H1 (cell line): ENCODE data around the gene ENTPD8. TPM values are rescaled to one million over a fixed set of nuclear protein-coding genes. Genes with fewer than 3 reads are reported as not detected.

Source experiments
- ATF3 ChIP-seq: IDR thresholded peaks from 2 replicates; pipeline ENCODE4 v1.6.1; 2011; ENCODE audit warnings: low read depth, mild to moderate bottlenecking, low read length; ENCODE audit not compliant: insufficient read depth
- CBX5 ChIP-seq: fragments of 300-800, 300-1000 bp; sonication (generic); IDR thresholded peaks from 2 replicates; pipeline ENCODE4 v1.7.1; 2016; ENCODE audit warnings: antibody characterized with exemption, low read length, low read depth
- CBX8 ChIP-seq: fragments of 300-800, 300-1000 bp; sonication (generic); IDR thresholded peaks from 2 replicates; pipeline ENCODE4 v1.7.1; 2016; ENCODE audit warnings: low read depth, low read length, borderline replicate concordance
- CREB1 ChIP-seq: IDR thresholded peaks from 2 replicates; pipeline ENCODE4 v1.6.1; 2012; ENCODE audit warnings: inconsistent platforms
- CTBP2 ChIP-seq: IDR thresholded peaks from 2 replicates; pipeline ENCODE4 v1.7.0; 2011; ENCODE audit warnings: borderline replicate concordance, mild to moderate bottlenecking, moderate library complexity, mixed read lengths, low read length; ENCODE audit not compliant: insufficient read depth, insufficient read length
- JUND ChIP-seq: IDR thresholded peaks from 2 replicates; pipeline ENCODE4 v1.6.1; 2011; ENCODE audit warnings: mild to moderate bottlenecking, improper control_type of control experiment, low read length
- KDM4A ChIP-seq: IDR thresholded peaks from one replicate; pipeline ENCODE4 v1.7.1; 2012; ENCODE audit warnings: low read depth, mild to moderate bottlenecking, moderate library complexity, low read length, inconsistent platforms; ENCODE audit not compliant: severe bottlenecking
- KDM5A ChIP-seq: fragments of 200-600 bp; IDR thresholded peaks from 2 replicates; pipeline ENCODE4 v1.7.1; 2012; ENCODE audit warnings: mild to moderate bottlenecking, low read length, inconsistent platforms, mixed read lengths
- PHF8 ChIP-seq: fragments of 200-600 bp; sonication (generic); conservative IDR thresholded peaks from 2 replicates; pipeline ENCODE4 v1.7.1; 2012; ENCODE audit warnings: low read depth, mild to moderate bottlenecking, inconsistent platforms, low read length, moderate library complexity
- RBBP5 ChIP-seq: IDR thresholded peaks from 2 replicates; pipeline ENCODE4 v1.7.1; 2012; ENCODE audit warnings: low read depth, mild to moderate bottlenecking, inconsistent platforms, low read length, moderate library complexity, borderline replicate concordance
- SIN3A ChIP-seq, 2 experiments: IDR thresholded peaks in 1 of 2; conservative IDR thresholded peaks in 1 of 2; 2 replicates each; pipeline ENCODE4 v1.6.1; 2011 to 2012; ENCODE audit warnings: low read length in 2 of 2, improper control_type of control experiment in 1 of 2, low read depth in 1 of 2, mild to moderate bottlenecking in 1 of 2
- TAF7 ChIP-seq: optimal IDR thresholded peaks from 2 replicates; pipeline ENCODE3; 2011; ENCODE audit warnings: low read depth, mild to moderate bottlenecking, inconsistent platforms, low read length, moderate library complexity, borderline replicate concordance
- YY1 ChIP-seq: IDR thresholded peaks from 2 replicates; pipeline ENCODE4 v1.6.1; 2011; ENCODE audit warnings: low read depth, mild to moderate bottlenecking, low read length
- polyA plus RNA-seq, 7 experiments: library from polyadenylated mRNA; depleted of rRNA in 3 of 7; stranded (reverse) in 5 of 7; unstranded in 2 of 7; fragments of >200 nt in 5 of 7; fragments of 200-250 nt in 2 of 7; gene quantifications; 1 replicate in 5 of 7; 2 replicates in 1 of 7; 4 replicates in 1 of 7; pipeline versions ENCODE4 v1.2.1 to v1.2.3, GENCODE V29; 2011 to 2013; ENCODE audit warnings: missing spikeins in 2 of 7, mixed read lengths in 2 of 7
- total RNA-seq: library from RNA; stranded (reverse); fragmentation: NEBNext Ultra II Directional; extraction: Animal tissue kit (Norgen Biotek cat#: 25700); gene quantifications from 2 replicates; pipeline ENCODE4 v1.2.1, GENCODE V29; 2021

Gene ENTPD8
- total and polyA plus RNA-seq, 2 of the 8 experiments (the other 6 are each of a cell fraction or from before 2014, with no cell fraction given) = 0.48 to 0.51 TPM

- TF ChIP-seq SIN3A (conservative IDR thresholded peaks at IDR 0.05 in 1 of 2, IDR thresholded peaks at IDR 0.05 in 1 of 2; ENCODE audit: low read depth in 1 of 2, low read length in 2 of 2) (peak; percentile 87 to 93; a peak in 3 of 4 replicates), CREB1 (peak; percentile 28; the same call in 1 of the 2 replicates), KDM4A (peak; percentile 89), TAF7 (peak; percentile 85), KDM5A (peak; percentile 49; the same call in 1 of the 2 replicates), CBX5 (no peak), JUND (no peak), ATF3 (no peak), PHF8 (peak; percentile 78), CBX8 (no peak), CTBP2 (no peak), YY1 (0 out of 2 replicates have a peak, but pooled peaks have one; percentile 27), RBBP5 (peak; percentile 34; the same call in 1 of the 2 replicates)
These were observed 18.3 kb downstream of the ENTPD8 start, which contains the start of the genes EXD3 and NOXA1 (continued) for GRCh38 chr9:137422604-137423513.
